GM19035 (cell line): Measurements from ENCODE around the gene ARMC3.
"Not testable (repeated sequence)": the region's sequence is repeated elsewhere in the genome, so short reads cannot be mapped to it uniquely, and the experiment has no call there.

Source experiments
- ATAC-seq: cut with Tn5 transposase; IDR thresholded peaks from one replicate; pipeline ENCODE4 v1.9.1; 2021; ENCODE audit not compliant: unreplicated experiment

ARMC3 gene

DNA sequence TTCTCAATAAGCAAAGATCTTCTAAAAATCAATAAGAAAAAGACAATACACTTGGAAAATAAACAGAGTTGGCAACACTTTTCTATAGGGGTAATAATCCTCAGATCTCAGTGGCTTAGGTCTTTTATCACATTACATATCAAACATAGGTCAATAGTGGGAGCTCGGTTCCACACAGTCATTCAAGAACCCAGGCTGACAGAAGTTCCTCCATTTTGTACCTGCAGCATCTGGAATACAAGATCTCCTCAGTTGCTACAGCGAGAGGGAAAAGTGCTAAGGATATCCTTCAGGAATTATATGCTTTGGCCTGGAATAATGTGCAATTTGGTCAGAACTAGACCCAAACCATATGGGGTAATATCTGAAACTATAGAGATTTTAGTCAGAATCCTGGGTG is 112.1 kb downstream of the ARMC3 start:
- ATAC-seq = no peak

GRCh38 chr10:23046027-23046426 is 118.2 kb downstream of the ARMC3 start:
- ATAC-seq = no peak

DNA sequence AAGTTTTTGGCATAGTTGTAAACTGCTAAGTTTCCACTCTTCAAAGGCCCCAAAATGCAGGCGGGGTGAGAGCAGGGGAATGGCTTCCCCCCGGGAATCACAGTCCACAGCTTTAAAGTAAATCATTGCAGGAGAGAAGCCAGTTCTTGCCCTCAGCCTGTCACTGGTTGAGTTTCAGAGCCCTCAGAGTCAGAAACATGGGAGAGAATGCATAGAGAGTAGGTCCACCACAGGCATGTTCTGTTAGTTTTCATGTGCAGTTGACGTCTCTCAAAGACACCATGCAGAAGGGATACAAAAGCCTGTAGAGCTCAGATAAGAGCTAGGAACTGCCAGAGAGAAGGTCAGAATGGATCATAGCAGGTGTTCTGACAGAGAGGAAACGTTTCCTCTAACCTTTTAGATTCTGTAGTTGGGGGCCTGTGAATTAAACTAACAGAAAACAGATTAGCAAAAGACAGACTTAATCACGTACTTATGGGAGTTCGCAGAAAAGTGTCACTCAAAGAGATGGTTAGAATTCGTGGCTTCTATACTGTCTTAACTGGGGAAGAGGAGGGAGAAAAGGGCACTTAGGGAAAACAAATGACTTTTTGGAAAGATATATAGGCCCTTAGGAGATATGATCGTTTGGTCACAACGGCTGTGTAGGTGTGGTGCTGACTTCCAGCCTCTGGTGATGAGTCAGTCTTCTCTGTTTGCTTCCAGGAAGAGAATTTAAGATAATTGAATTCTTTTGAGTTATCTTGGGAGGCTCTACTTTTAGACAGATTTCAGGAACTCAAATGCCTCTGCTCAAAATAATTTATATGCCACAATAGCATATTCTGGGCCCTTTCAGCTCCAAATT is 119.6 kb downstream of the ARMC3 start:
- ATAC-seq = no peak

- no peak for ATAC-seq
Measured at GRCh38 chr10:23048191-23048590, 120.3 kb downstream of the ARMC3 start.

DNA sequence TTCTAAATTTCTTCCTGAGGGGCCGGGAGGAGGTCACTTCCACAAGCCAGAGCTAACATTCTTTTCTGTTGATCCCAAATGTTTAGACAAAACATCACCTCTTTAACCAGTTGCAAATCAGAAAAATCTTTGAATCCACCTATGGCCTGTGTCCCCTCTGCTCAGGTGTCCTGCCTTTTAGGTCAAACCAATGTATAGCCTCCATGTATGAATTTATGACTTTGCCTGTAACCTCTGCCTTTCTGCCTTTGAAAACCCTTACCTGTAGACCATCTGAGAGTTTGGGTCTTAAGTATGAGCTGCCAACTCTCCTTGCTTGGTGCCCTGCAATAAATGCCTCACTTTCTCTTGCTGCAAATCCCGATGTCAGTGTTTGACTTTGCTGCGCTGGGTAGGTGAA is 123.4 kb downstream of the ARMC3 start:
- ATAC-seq = no peak

DNA sequence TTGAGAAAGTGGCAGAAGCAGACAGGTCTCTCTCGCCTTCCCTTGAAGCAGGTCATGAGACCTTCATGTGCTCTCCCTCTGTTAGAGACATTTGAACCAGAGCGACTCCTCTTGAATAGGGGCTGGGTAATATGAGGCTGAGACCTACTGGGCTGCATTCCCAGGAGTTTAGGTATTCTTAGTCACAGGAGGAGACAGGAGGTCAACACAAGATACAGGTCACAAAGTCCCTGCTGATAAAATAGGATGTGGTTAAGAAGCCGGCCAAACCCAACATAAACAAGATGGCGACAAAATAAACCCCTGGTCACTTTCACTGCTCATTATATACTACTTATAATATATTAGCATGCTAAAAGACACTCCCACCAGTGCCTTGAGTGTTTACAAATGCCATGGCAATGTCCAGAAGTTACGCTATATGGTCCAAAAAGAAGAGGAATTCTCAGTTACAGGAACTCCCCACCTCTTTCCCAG is 124.0 kb downstream of the ARMC3 start:
- no peak for ATAC-seq

- no peak for ATAC-seq
Measured at GRCh38 chr10:23053036-23053435, 125.2 kb downstream of the ARMC3 start.

DNA sequence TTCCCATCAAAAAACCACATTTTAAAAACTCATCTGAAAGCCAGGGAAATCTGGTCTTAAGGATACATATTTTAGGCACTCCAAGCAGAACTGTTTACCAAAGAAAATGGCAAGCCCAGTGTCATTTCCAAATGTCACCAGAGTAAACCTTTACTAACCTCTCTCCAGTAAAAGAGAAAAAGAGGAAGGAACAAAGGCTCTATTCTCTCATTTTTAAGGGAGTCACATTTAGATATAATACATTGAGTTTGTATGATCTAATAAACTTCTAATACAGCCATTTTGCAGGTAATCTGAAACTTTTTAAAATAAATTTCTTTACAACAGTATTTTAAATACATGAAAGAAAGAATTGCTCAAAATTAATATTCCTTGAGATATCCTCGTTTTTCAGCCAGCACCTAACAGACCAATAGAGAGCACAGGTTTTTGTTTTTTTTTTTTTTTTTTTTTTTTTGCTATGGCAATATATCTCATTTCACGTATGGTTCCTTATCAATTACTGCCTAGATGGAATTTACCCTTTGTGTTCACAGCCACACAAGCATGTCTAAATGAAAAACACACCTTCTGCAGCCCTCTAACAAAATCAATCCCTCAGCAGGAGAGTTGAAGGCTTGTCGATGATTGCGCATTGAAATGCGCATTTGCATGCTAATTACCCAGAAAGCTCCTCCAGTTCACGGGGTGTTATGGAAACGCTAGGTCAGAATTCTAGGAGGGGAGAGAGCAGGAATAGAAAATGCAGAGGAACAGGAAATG is 127.8 kb downstream of the ARMC3 start:
- no peak for ATAC-seq

- ATAC-seq = no peak
Measured at GRCh38 chr10:23056186-23056579, 128.3 kb downstream of the ARMC3 start.

- ATAC-seq = no peak
Measured at GRCh38 chr10:23058366-23058765, 130.5 kb downstream of the ARMC3 start.

- ATAC-seq = no peak
Measured at GRCh38 chr10:23060918-23061317, 133.1 kb downstream of the ARMC3 start.

GRCh38 chr10:23063045-23063972 is 135.5 kb downstream of the ARMC3 start:
- ATAC-seq = no peak

GRCh38 chr10:23063973-23064812 is 136.3 kb downstream of the ARMC3 start:
- ATAC-seq = no peak

- not testable (repeated sequence) for ATAC-seq
Measured at GRCh38 chr10:23064813-23065114, 136.9 kb downstream of the ARMC3 start.

DNA sequence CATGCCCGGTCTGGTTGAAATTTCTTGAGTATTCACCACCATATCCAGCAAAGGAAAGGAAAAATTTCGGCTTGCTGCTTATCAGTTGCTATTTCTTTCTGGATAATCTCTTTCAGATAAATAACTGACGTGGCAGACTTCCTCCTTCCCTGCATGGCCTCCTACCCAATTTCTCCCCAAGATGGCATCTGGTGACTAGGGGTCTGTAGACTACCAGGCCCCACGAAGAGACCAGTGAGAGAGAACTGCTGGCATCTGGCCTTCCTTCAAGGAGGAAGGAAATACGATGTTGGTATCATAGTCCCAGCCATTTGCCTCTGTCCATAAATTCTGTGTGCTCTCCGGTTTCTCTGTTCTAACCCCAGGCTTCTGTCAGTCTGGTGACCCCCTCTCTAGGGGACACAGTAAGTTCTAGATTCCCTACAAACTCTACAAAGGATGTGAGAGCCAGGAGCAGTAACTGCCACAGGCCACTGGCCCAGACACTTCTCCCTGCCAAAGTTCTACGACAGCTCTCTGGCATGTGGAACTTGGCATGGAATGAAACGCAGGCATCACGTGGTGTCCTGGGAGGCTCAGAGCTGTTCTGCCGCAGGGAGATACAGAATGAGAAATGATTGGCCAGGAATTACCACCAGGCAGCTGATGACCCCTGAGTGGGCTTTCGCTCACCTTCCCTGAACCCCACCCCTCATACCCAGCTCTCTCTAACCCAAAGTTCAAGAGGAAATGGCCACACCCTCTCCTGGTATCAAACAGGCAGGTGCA is 137.5 kb downstream of the ARMC3 start:
- ATAC-seq = no peak

DNA sequence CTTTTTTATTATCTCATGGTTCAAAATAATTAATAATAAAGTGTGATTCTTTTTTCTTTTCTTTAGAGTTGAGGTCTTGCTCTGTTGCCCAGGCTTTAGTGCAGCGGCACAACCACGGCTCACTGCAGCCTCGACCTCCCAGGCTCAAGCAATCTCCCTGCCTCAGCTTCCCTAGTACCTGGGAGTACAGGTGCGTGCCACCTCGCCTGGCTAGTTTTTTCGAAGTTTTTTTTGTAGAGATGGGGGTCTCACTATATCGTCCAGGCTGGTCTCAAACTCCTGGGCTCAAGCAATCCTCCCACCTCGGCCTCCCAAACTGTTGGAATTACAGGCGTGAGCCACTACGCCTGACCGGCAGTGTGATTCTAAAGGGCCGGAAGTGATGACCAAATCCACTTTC is 139.5 kb downstream of the ARMC3 start:
- no peak for ATAC-seq

- ATAC-seq = peak; percentile 47
Measured at GRCh38 chr10:23067939-23068775, 140.3 kb downstream of the ARMC3 start.

DNA sequence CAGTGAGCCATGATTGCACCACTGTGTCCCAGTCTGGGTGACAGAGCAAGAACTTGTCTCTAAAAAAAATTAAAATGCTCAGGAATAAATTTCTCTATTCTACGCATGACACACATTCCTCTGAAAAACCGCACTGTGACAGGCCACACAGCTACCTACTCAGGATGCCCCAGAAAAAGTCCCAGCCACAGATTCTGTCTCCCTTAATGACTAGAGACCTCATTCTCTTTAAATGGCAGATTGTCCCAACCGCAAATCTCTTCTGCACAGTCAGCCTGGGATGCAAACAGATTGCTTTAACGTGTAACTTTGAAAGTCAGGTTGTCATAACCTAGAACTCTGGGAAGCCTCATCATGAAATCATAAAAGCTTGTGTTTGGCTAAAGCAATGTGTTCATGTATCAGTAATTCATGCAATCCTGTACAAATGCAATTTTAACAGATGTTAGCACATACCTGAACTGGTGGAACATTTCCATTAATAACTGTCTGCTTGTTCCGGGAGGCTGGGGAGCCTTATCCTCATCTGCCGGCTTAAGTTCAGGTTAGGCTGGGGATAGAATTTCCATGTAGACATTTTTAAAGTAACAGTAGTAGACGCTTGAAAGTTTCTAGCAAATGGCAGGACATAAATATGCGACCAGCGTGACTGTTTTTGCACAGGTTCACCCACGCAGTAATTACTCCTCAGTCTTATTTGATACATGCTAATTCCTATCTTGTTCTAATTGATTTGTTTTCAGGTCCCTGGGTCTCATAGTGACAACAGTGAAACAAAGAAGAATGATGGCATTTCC is 141.4 kb downstream of the ARMC3 start:
- ATAC-seq = no peak
